HEK293 (cell line): ENCODE measurements around the gene STAC.

Source experiments
- CTCF ChIA-PET: fragments of 350-600 bp; formaldehyde crosslinking; extraction: SDS; loops from one replicate; lab custom pipeline; 2021; ENCODE audit warnings: antibody characterized with exemption; lab: Yijun Ruan, JAX
- POLR2A ChIA-PET: fragments of 300-600 bp; formaldehyde crosslinking; extraction: SDS; loops from one replicate; lab custom pipeline; 2020; ENCODE audit warnings: antibody characterized with exemption, inconsistent platforms; lab: Yijun Ruan, JAX
- H3K27ac ChIP-seq: fragments of 200-500 bp; sonication (Bioruptor generic); 2 replicates; pipeline ENCODE4 v1.5.1; 2014; ENCODE audit warnings: low read depth, low read length, control low read depth, inconsistent platforms; ENCODE audit errors: extremely low read depth
- H3K36me3 ChIP-seq, 2 experiments: fragments of 200-500 bp in 1 of 2; sonication (Bioruptor generic) in 1 of 2; 1 replicate in 1 of 2; 2 replicates in 1 of 2; pipeline ENCODE4 v1.5.1; 2014 to 2017; ENCODE audit warnings: inconsistent platforms in 2 of 2, low read length in 2 of 2; ENCODE audit not compliant: control insufficient read depth in 2 of 2, insufficient read depth in 1 of 2
- H3K4me1 ChIP-seq: fragments of 200-500 bp; sonication (Bioruptor generic); 2 replicates; pipeline ENCODE4 v1.5.1; 2014; ENCODE audit warnings: mild to moderate bottlenecking, low read length, inconsistent platforms; ENCODE audit not compliant: control insufficient read depth, insufficient read depth
- H3K4me3 ChIP-seq: 2 replicates; pipeline ENCODE4 v1.5.1; 2011; ENCODE audit warnings: low read depth, mild to moderate bottlenecking, control low read depth, low read length, moderate library complexity
- H3K9me3 ChIP-seq: fragments of 200-500 bp; sonication (Bioruptor generic); 2 replicates; pipeline ENCODE4 v1.5.1; 2014; ENCODE audit warnings: low read depth, low read length, inconsistent platforms; ENCODE audit not compliant: control insufficient read depth, insufficient read depth
- KLF1 ChIP-seq: fragments of 450-650 bp; formaldehyde crosslinking; IDR thresholded peaks from 2 replicates; pipeline ENCODE4 v1.5.1; 2016; ENCODE audit warnings: missing biosample characterization, missing genetic modification characterization
- KLF8 ChIP-seq: fragments of 450-650 bp; formaldehyde crosslinking; IDR thresholded peaks from 2 replicates; pipeline ENCODE4 v1.5.1; 2016; ENCODE audit warnings: missing biosample characterization, missing genetic modification characterization
- RBAK ChIP-seq: fragments of 450-650 bp; formaldehyde crosslinking; IDR thresholded peaks from 2 replicates; pipeline ENCODE4 v1.5.1; 2016; ENCODE audit warnings: missing biosample characterization, missing genetic modification characterization
- SETDB1 ChIP-seq: IDR thresholded peaks from one replicate; pipeline ENCODE4 v1.6.1; 2017; ENCODE audit warnings: mild to moderate bottlenecking, low read length, moderate library complexity, mixed read lengths; ENCODE audit not compliant: insufficient read length
- SP2 ChIP-seq: fragments of 450-650 bp; formaldehyde crosslinking; IDR thresholded peaks from 2 replicates; pipeline ENCODE4 v1.5.1; 2016; ENCODE audit warnings: missing biosample characterization, missing genetic modification characterization
- ZNF155 ChIP-seq: fragments of 450-650 bp; formaldehyde crosslinking; IDR thresholded peaks from 2 replicates; pipeline ENCODE4 v1.5.1; 2016; ENCODE audit warnings: missing biosample characterization, missing genetic modification characterization
- ZNF18 ChIP-seq: fragments of 450-650 bp; formaldehyde crosslinking; IDR thresholded peaks from 2 replicates; pipeline ENCODE4 v1.5.1; 2016; ENCODE audit warnings: missing biosample characterization, missing genetic modification characterization
- ZNF19 ChIP-seq: fragments of 450-650 bp; formaldehyde crosslinking; IDR thresholded peaks from 2 replicates; pipeline ENCODE4; 2016; ENCODE audit warnings: missing biosample characterization, missing genetic modification characterization, low read depth
- ZNF23 ChIP-seq: fragments of 450-650 bp; formaldehyde crosslinking; IDR thresholded peaks from 2 replicates; pipeline ENCODE4 v1.5.1; 2016; ENCODE audit warnings: missing biosample characterization, missing genetic modification characterization, borderline replicate concordance
- ZNF350 ChIP-seq: fragments of 450-650 bp; formaldehyde crosslinking; IDR thresholded peaks from 2 replicates; pipeline ENCODE4 v1.5.0; 2017; ENCODE audit warnings: missing biosample characterization, mild to moderate bottlenecking, missing genetic modification characterization
- ZNF433 ChIP-seq: fragments of 450-650 bp; formaldehyde crosslinking; IDR thresholded peaks from 2 replicates; pipeline ENCODE4 v1.5.1; 2016; ENCODE audit warnings: missing biosample characterization, missing genetic modification characterization, low read depth
- ZNF529 ChIP-seq: fragments of 450-650 bp; formaldehyde crosslinking; IDR thresholded peaks from 2 replicates; pipeline ENCODE4 v1.5.1; 2017; ENCODE audit warnings: missing genetic modification characterization, missing biosample characterization; ENCODE audit not compliant: insufficient replicate concordance
- ZNF623 ChIP-seq: fragments of 450-650 bp; formaldehyde crosslinking; IDR thresholded peaks from 2 replicates; pipeline ENCODE4 v1.5.1; 2016; ENCODE audit warnings: missing biosample characterization, missing genetic modification characterization
- ZNF654 ChIP-seq: fragments of 450-650 bp; formaldehyde crosslinking; IDR thresholded peaks from 2 replicates; pipeline ENCODE4 v1.5.1; 2016; ENCODE audit warnings: low read depth, missing biosample characterization, missing genetic modification characterization
- ZNF76 ChIP-seq: fragments of 450-650 bp; formaldehyde crosslinking; IDR thresholded peaks from 2 replicates; pipeline ENCODE4; 2016; ENCODE audit warnings: low read depth, missing biosample characterization, missing genetic modification characterization, borderline replicate concordance
- ZNF776 ChIP-seq: fragments of 450-650 bp; formaldehyde crosslinking; IDR thresholded peaks from 2 replicates; pipeline ENCODE4 v1.5.0; 2017; ENCODE audit warnings: missing biosample characterization, missing genetic modification characterization, borderline replicate concordance
- TF ChIP-seq, protein P1 (sequence below): fragments of 450-650 bp; formaldehyde crosslinking; IDR thresholded peaks from 2 replicates; pipeline ENCODE4 v1.5.1; 2016; ENCODE audit warnings: missing biosample characterization, missing genetic modification characterization
- TF ChIP-seq, protein P2 (sequence below): fragments of 450-650 bp; IDR thresholded peaks from 2 replicates; pipeline ENCODE4 v1.5.1; 2018; ENCODE audit warnings: missing biosample characterization, mild to moderate bottlenecking, missing genetic modification characterization
- TF ChIP-seq, protein P3 (sequence below): fragments of 450-650 bp; formaldehyde crosslinking; IDR thresholded peaks from 2 replicates; pipeline ENCODE4 v1.5.1; 2016; ENCODE audit warnings: missing biosample characterization, missing genetic modification characterization, low read depth
- TF ChIP-seq, protein P4 (sequence below): fragments of 450-650 bp; formaldehyde crosslinking; IDR thresholded peaks from 2 replicates; pipeline ENCODE4 v1.5.1; 2016; ENCODE audit warnings: missing biosample characterization, missing genetic modification characterization

Gene STAC

DNA sequence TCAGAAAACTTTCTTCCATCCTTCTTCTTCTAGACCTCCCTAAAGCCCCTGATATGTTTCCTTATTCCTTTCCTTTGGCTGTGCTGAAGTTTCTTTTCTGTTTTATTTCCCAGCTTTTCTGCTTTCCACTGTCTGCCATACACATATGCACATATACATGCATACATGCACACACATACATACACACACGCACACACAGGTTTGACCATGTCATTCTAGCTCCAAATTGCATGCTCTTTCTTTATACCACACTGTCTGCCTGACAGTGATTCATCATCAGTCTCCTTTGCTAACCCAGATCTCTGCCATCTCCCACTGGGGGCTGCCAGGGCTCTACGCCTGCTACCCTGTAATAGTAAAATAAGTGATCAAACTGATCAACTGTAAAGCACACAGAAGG is 181.3 kb downstream of the STAC start:
- Histone ChIP-seq H3K27ac (no peak overlapping the region), H3K4me3 (no peak overlapping the region), H3K36me3 (no peaks in the 10 kb centered on the region), H3K9me3 (no peaks in the 10 kb centered on the region), H3K4me1 (no peaks in the 10 kb centered on the region)
- TF ChIP-seq ZNF654 (no peak), SP2 (tag by site-specific recombination) (no peak), ZNF23 (tag by site-specific recombination) (no peak), ZNF623 (tag by site-specific recombination) (no peak), ZNF529 (no peak), ZNF76 (tag by site-specific recombination) (no peak), ZNF19 (tag by site-specific recombination) (no peak), SETDB1 (no peak), RBAK (tag by site-specific recombination) (no peak), ZNF18 (tag by site-specific recombination) (no peak), ZNF155 (no peak), ZNF433 (no peak), ZNF776 (no peak), KLF1 (tag by site-specific recombination) (no peak), ZNF350 (tag by site-specific recombination) (no peak), KLF8 (tag by site-specific recombination) (no peak)
- TF ChIP-seq, protein P1, sequence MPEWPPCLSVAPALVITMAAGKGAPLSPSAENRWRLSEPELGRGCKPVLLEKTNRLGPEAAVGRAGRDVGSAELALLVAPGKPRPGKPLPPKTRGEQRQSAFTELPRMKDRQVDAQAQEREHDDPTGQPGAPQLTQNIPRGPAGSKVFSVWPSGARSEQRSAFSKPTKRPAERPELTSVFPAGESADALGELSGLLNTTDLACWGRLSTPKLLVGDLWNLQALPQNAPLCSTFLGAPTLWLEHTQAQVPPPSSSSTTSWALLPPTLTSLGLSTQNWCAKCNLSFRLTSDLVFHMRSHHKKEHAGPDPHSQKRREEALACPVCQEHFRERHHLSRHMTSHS (tag by site-specific recombination): no peak
- TF ChIP-seq, protein P2, sequence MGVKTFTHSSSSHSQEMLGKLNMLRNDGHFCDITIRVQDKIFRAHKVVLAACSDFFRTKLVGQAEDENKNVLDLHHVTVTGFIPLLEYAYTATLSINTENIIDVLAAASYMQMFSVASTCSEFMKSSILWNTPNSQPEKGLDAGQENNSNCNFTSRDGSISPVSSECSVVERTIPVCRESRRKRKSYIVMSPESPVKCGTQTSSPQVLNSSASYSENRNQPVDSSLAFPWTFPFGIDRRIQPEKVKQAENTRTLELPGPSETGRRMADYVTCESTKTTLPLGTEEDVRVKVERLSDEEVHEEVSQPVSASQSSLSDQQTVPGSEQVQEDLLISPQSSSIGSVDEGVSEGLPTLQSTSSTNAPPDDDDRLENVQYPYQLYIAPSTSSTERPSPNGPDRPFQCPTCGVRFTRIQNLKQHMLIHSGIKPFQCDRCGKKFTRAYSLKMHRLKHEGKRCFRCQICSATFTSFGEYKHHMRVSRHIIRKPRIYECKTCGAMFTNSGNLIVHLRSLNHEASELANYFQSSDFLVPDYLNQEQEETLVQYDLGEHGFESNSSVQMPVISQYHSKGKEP: no peak
- TF ChIP-seq, protein P3, sequence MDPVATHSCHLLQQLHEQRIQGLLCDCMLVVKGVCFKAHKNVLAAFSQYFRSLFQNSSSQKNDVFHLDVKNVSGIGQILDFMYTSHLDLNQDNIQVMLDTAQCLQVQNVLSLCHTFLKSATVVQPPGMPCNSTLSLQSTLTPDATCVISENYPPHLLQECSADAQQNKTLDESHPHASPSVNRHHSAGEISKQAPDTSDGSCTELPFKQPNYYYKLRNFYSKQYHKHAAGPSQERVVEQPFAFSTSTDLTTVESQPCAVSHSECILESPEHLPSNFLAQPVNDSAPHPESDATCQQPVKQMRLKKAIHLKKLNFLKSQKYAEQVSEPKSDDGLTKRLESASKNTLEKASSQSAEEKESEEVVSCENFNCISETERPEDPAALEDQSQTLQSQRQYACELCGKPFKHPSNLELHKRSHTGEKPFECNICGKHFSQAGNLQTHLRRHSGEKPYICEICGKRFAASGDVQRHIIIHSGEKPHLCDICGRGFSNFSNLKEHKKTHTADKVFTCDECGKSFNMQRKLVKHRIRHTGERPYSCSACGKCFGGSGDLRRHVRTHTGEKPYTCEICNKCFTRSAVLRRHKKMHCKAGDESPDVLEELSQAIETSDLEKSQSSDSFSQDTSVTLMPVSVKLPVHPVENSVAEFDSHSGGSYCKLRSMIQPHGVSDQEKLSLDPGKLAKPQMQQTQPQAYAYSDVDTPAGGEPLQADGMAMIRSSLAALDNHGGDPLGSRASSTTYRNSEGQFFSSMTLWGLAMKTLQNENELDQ (tag by site-specific recombination): no peak
- TF ChIP-seq, protein P4, sequence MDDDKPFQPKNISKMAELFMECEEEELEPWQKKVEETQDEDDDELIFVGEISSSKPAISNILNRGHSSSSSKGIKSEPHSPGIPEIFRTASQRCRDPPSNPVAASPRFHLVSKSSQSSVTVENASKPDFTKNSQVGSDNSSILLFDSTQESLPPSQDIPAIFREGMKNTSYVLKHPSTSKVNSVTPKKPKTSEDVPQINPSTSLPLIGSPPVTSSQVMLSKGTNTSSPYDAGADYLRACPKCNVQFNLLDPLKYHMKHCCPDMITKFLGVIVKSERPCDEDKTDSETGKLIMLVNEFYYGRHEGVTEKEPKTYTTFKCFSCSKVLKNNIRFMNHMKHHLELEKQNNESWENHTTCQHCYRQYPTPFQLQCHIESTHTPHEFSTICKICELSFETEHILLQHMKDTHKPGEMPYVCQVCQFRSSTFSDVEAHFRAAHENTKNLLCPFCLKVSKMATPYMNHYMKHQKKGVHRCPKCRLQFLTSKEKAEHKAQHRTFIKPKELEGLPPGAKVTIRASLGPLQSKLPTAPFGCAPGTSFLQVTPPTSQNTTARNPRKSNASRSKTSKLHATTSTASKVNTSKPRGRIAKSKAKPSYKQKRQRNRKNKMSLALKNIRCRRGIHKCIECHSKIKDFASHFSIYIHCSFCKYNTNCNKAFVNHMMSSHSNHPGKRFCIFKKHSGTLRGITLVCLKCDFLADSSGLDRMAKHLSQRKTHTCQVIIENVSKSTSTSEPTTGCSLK (tag by site-specific recombination): no peak
- ChIA-PET POLR2A (no interaction called here), CTCF (interaction anchor here (1.2 kb wide), 1 partner anchor 136 kb away, joined by 3 read pairs; no protein-coding TSS in a partner anchor)
